HepG2 (cell line): ENCODE measurements around the gene TSPAN13. TPM values are rescaled to one million over a fixed set of nuclear protein-coding genes. Genes with fewer than 3 reads are reported as not detected.

ENCODE experiments used
- ATAC-seq: fragments of 200-7000 bp; cut with Tn5 transposase; 3 replicates; pipeline ENCODE4 v1.9.1; 2020; ENCODE audit warnings: mild to moderate bottlenecking, moderate library complexity
- BruUV-seq: library from RNA; stranded (reverse); fragments of 400-500 nt; replicated peaks from 2 replicates; lab custom pipeline; 2021; lab: Mats Ljungman, UMichigan
- CTCF ChIA-PET: fragments of 300-600 bp; formaldehyde crosslinking; extraction: SDS; loops from one replicate; lab custom pipeline; 2021; ENCODE audit warnings: low total read pairs, inconsistent platforms, low intra/inter-chr PET ratio; lab: Yijun Ruan, JAX
- POLR2A ChIA-PET: fragments of 350-600 bp; sonication (Branson Sonifier 250); formaldehyde crosslinking; loops from one replicate; lab custom pipeline; 2020; ENCODE audit warnings: antibody characterized with exemption, inconsistent platforms; lab: Yijun Ruan, JAX
- DNase-seq: peaks from one replicate; pipeline ENCODE4 v3.0.0-alpha.2; 2015; ENCODE audit warnings: low spot score
- FAIRE-seq: peaks from 3 replicates; lab custom pipeline; 2011; peaks lifted over from hg19 to GRCh38; lab: Jason Lieb, UNC
- H2AFZ ChIP-seq: one replicate; pipeline ENCODE4 v1.6.1; 2011; ENCODE audit warnings: low read length, inconsistent platforms
- H3K27ac ChIP-seq: fragments of 300-600 bp; 3 replicates; pipeline ENCODE4 v1.8.0; 2011; ENCODE audit warnings: mixed run types, mild to moderate bottlenecking, mixed read lengths, low read length, inconsistent platforms; ENCODE audit not compliant: insufficient read depth; ENCODE audit errors: extremely low read length
- H3K27me3 ChIP-seq, 2 experiments: fragments of 200-600 bp in 1 of 2; 2 replicates in 1 of 2; 3 replicates in 1 of 2; pipeline versions ENCODE4 v1.6.0 to v1.8.0; 2011; ENCODE audit warnings: low read length in 2 of 2, mild to moderate bottlenecking in 2 of 2, moderate library complexity in 2 of 2, inconsistent platforms in 1 of 2; ENCODE audit not compliant: insufficient read depth in 2 of 2, control insufficient read depth in 1 of 2
- H3K36me3 ChIP-seq, 2 experiments: fragments of 200-600 bp in 1 of 2; replicated peaks in 1 of 2; 2 replicates in 1 of 2; 3 replicates in 1 of 2; pipeline versions ENCODE4 v1.5.1 to v1.8.0; 2011; ENCODE audit warnings: low read length in 2 of 2, inconsistent platforms in 1 of 2; ENCODE audit not compliant: insufficient read depth in 2 of 2, control insufficient read depth in 1 of 2
- H3K4me1 ChIP-seq: 2 replicates; pipeline ENCODE4 v1.5.1; 2012; ENCODE audit warnings: low read length, inconsistent platforms; ENCODE audit not compliant: insufficient read depth
- H3K4me2 ChIP-seq: 2 replicates; pipeline ENCODE4 v1.6.0; 2011; ENCODE audit warnings: low read depth, low read length, inconsistent platforms
- H3K4me3 ChIP-seq, 3 experiments: fragments of 200-600 bp in 1 of 3; sonication (generic), shearing (Covaris generic) in 1 of 3; replicated peaks in 1 of 3; 2 replicates each; pipeline ENCODE4 v1.5.1; 2011 to 2016; ENCODE audit warnings: low read length in 3 of 3, inconsistent platforms in 2 of 3, low read depth in 2 of 3, mild to moderate bottlenecking in 2 of 3, control low read depth in 1 of 3, mixed read lengths in 1 of 3; ENCODE audit not compliant: insufficient read depth in 1 of 3
- H3K79me2 ChIP-seq: one replicate; pipeline ENCODE4 v1.6.1; 2011; ENCODE audit warnings: low read length, inconsistent platforms; ENCODE audit not compliant: insufficient read depth
- H3K9ac ChIP-seq: 2 replicates; pipeline ENCODE4 v1.6.0; 2011; ENCODE audit warnings: mild to moderate bottlenecking, low read depth, low read length, inconsistent platforms; ENCODE audit not compliant: insufficient read depth
- H3K9me3 ChIP-seq: 2 replicates; pipeline ENCODE4 v1.5.1; 2012; ENCODE audit warnings: mild to moderate bottlenecking, low read length
- H4K20me1 ChIP-seq: 2 replicates; pipeline ENCODE4 v1.6.0; 2011; ENCODE audit warnings: inconsistent platforms, mild to moderate bottlenecking, low read length, moderate library complexity; ENCODE audit not compliant: insufficient read depth
- KLF9 ChIP-seq: IDR thresholded peaks from 2 replicates; pipeline ENCODE4 v1.6.1; 2016; ENCODE audit warnings: low read depth
- MTF1 ChIP-seq: sonication (generic); formaldehyde crosslinking; IDR thresholded peaks from 2 replicates; pipeline ENCODE4 v1.5.0; 2020; ENCODE audit warnings: missing genetic modification reagents
- NCOA5 ChIP-seq: sonication (generic); formaldehyde crosslinking; IDR thresholded peaks from 2 replicates; pipeline ENCODE4 v1.4.0; 2020; ENCODE audit warnings: missing genetic modification reagents
- NR2F2 ChIP-seq: IDR thresholded peaks from 2 replicates; pipeline ENCODE4 v1.6.1; 2012; ENCODE audit warnings: low read depth, inconsistent platforms, borderline replicate concordance
- RXRA ChIP-seq: sonication (generic); formaldehyde crosslinking; IDR thresholded peaks from 2 replicates; pipeline ENCODE4 v1.5.1; 2020; ENCODE audit warnings: missing genetic modification reagents
- TBX2 ChIP-seq: sonication (generic); formaldehyde crosslinking; IDR thresholded peaks from 2 replicates; pipeline ENCODE4 v1.5.0; 2020; ENCODE audit warnings: missing genetic modification reagents, mild to moderate bottlenecking, borderline replicate concordance
- YEATS2 ChIP-seq: sonication (generic); formaldehyde crosslinking; IDR thresholded peaks from 2 replicates; pipeline ENCODE4 v1.4.0; 2020; ENCODE audit warnings: missing genetic modification reagents, borderline replicate concordance
- ZMAT5 ChIP-seq: sonication (generic); formaldehyde crosslinking; IDR thresholded peaks from 2 replicates; pipeline ENCODE4 v1.5.0; 2020; ENCODE audit warnings: mild to moderate bottlenecking, low read depth, missing genetic modification reagents, borderline replicate concordance
- ZMYM3 ChIP-seq: sonication (generic); formaldehyde crosslinking; IDR thresholded peaks from 2 replicates; pipeline ENCODE4 v1.5.1; 2020; ENCODE audit warnings: mild to moderate bottlenecking, missing genetic modification reagents
- ZNF414 ChIP-seq: sonication (generic); formaldehyde crosslinking; IDR thresholded peaks from 2 replicates; pipeline ENCODE4 v1.5.0; 2020; ENCODE audit warnings: missing genetic modification reagents
- ZNF800 ChIP-seq: sonication (generic); formaldehyde crosslinking; IDR thresholded peaks from 2 replicates; pipeline ENCODE4 v1.4.0; 2020; ENCODE audit warnings: missing genetic modification reagents
- WGBS: methylation state at CpG from one replicate; pipeline ENCODE4 v1.1.6; 2017; ENCODE audit warnings: low lambda C conversion rate; 5-methylcytosine and 5-hydroxymethylcytosine counted together
- in situ Hi-C: cut with HindIII; loops from 2 replicates; pipeline ENCODE4 v1.10.0; 2017; ENCODE audit warnings: low pct_unique_long_range_greater_than_20kb; ENCODE audit not compliant: extremely low pct_ligation_motif_present
- intact Hi-C: fragments of 100-400 bp; cut with micrococcal nuclease; formaldehyde crosslinking; loops from one replicate; pipeline ENCODE4 v1.10.0; 2022; ENCODE audit not compliant: unreplicated experiment
- polyA plus RNA-seq, 8 experiments: library from polyadenylated mRNA; depleted of rRNA in 3 of 8; stranded (reverse) in 7 of 8; unstranded in 1 of 8; fragments of >200 nt; fragmentation: Illumina TruSeq in 4 of 8; extraction: Trizol in 4 of 8; gene quantifications; 2 replicates each; pipeline versions ENCODE4 v1.2.1 to v1.2.3, GENCODE V29; 2011 to 2016; ENCODE audit warnings: low read depth in 4 of 8, missing spikeins in 1 of 8, mixed read lengths in 1 of 8; ENCODE audit not compliant: insufficient read depth in 1 of 8
- total RNA-seq, 5 experiments: library from RNA; depleted of rRNA; stranded (reverse); fragments of >200 nt; fragmentation: Illumina TruSeq; extraction: Trizol; gene quantifications; 2 replicates each; pipeline ENCODE4 v1.2.3, GENCODE V29; 2016; ENCODE audit warnings: low read depth in 1 of 5
- TF ChIP-seq, protein P1 (sequence below): sonication (generic); formaldehyde crosslinking; IDR thresholded peaks from 2 replicates; pipeline ENCODE4 v1.5.0; 2020; ENCODE audit warnings: mild to moderate bottlenecking, missing genetic modification reagents, borderline replicate concordance
- TF ChIP-seq, protein P2 (sequence below): sonication (generic); formaldehyde crosslinking; IDR thresholded peaks from 2 replicates; pipeline ENCODE4 v1.5.0; 2020; ENCODE audit warnings: missing genetic modification reagents, mild to moderate bottlenecking, borderline replicate concordance

Gene TSPAN13
- total and polyA plus RNA-seq, 2 of the 13 experiments (the other 11 are each of a cell fraction or from before 2014, with no cell fraction given) = 5.8 to 6.2 TPM

GRCh38 chr7:16770657-16771329, 17.2 kb downstream of the TSPAN13 start:
- Histone ChIP-seq H3K27ac (no peak overlapping the region), H3K4me2 (no peak overlapping the region), H3K4me1 (no peaks in the 10 kb centered on the region), H3K79me2 (no peaks in the 10 kb centered on the region), H3K36me3 (no peaks in the 10 kb centered on the region), H3K27me3 (no peaks in the 10 kb centered on the region), H2AFZ (no peak overlapping the region), H3K9me3 (no peaks in the 10 kb centered on the region), H4K20me1 (no peaks in the 10 kb centered on the region), H3K4me3 (no peak overlapping the region), H3K9ac (no peak overlapping the region)
- intact Hi-C loops (no loop called here), in situ Hi-C loops (no loop called here)
- no peak for ATAC-seq
- TF ChIP-seq KLF9 (no peak), TBX2 (no peak), NR2F2 (no peak), YEATS2 (no peak), RXRA (CRISPR knock-in tag) (no peak), ZMYM3 (CRISPR knock-in tag) (no peak), NCOA5 (CRISPR knock-in tag) (no peak), ZNF414 (CRISPR knock-in tag) (no peak), ZMAT5 (CRISPR knock-in tag) (no peak), MTF1 (CRISPR knock-in tag) (no peak), ZNF800 (CRISPR knock-in tag) (no peak)
- TF ChIP-seq, protein P1, sequence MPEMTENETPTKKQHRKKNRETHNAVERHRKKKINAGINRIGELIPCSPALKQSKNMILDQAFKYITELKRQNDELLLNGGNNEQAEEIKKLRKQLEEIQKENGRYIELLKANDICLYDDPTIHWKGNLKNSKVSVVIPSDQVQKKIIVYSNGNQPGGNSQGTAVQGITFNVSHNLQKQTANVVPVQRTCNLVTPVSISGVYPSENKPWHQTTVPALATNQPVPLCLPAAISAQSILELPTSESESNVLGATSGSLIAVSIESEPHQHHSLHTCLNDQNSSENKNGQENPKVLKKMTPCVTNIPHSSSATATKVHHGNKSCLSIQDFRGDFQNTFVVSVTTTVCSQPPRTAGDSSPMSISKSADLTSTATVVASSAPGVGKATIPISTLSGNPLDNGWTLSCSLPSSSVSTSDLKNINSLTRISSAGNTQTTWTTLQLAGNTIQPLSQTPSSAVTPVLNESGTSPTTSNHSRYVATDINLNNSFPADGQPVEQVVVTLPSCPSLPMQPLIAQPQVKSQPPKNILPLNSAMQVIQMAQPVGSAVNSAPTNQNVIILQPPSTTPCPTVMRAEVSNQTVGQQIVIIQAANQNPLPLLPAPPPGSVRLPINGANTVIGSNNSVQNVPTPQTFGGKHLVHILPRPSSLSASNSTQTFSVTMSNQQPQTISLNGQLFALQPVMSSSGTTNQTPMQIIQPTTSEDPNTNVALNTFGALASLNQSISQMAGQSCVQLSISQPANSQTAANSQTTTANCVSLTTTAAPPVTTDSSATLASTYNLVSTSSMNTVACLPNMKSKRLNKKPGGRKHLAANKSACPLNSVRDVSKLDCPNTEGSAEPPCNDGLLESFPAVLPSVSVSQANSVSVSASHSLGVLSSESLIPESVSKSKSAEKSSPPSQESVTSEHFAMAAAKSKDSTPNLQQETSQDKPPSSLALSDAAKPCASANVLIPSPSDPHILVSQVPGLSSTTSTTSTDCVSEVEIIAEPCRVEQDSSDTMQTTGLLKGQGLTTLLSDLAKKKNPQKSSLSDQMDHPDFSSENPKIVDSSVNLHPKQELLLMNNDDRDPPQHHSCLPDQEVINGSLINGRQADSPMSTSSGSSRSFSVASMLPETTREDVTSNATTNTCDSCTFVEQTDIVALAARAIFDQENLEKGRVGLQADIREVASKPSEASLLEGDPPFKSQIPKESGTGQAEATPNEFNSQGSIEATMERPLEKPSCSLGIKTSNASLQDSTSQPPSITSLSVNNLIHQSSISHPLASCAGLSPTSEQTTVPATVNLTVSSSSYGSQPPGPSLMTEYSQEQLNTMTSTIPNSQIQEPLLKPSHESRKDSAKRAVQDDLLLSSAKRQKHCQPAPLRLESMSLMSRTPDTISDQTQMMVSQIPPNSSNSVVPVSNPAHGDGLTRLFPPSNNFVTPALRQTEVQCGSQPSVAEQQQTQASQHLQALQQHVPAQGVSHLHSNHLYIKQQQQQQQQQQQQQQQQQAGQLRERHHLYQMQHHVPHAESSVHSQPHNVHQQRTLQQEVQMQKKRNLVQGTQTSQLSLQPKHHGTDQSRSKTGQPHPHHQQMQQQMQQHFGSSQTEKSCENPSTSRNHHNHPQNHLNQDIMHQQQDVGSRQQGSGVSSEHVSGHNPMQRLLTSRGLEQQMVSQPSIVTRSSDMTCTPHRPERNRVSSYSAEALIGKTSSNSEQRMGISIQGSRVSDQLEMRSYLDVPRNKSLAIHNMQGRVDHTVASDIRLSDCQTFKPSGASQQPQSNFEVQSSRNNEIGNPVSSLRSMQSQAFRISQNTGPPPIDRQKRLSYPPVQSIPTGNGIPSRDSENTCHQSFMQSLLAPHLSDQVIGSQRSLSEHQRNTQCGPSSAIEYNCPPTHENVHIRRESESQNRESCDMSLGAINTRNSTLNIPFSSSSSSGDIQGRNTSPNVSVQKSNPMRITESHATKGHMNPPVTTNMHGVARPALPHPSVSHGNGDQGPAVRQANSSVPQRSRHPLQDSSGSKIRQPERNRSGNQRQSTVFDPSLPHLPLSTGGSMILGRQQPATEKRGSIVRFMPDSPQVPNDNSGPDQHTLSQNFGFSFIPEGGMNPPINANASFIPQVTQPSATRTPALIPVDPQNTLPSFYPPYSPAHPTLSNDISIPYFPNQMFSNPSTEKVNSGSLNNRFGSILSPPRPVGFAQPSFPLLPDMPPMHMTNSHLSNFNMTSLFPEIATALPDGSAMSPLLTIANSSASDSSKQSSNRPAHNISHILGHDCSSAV (CRISPR knock-in tag) = no peak
- TF ChIP-seq, protein P2, sequence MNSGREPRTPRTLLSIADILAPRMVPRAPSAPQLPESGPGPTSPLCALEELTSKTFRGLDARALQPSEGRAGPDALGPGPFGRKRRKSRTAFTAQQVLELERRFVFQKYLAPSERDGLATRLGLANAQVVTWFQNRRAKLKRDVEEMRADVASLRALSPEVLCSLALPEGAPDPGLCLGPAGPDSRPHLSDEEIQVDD (CRISPR knock-in tag) = no peak
- no peak for DNase-seq
- POLR2A ChIA-PET = no interaction called here
- CTCF ChIA-PET = no interaction called here
- BruUV-seq = no TSS peak
- WGBS = 42% methylated on average over 6 of the region's 6 CpGs
- FAIRE-seq = no peak
